ENCODE data around the gene MYO7A. TPM values are rescaled to one million over a fixed set of nuclear protein-coding genes. Genes with fewer than 3 reads are reported as not detected.

MYO7A gene
- total RNA-seq, 1 experiment from 2014 or later, result 2.5 TPM

DNA sequence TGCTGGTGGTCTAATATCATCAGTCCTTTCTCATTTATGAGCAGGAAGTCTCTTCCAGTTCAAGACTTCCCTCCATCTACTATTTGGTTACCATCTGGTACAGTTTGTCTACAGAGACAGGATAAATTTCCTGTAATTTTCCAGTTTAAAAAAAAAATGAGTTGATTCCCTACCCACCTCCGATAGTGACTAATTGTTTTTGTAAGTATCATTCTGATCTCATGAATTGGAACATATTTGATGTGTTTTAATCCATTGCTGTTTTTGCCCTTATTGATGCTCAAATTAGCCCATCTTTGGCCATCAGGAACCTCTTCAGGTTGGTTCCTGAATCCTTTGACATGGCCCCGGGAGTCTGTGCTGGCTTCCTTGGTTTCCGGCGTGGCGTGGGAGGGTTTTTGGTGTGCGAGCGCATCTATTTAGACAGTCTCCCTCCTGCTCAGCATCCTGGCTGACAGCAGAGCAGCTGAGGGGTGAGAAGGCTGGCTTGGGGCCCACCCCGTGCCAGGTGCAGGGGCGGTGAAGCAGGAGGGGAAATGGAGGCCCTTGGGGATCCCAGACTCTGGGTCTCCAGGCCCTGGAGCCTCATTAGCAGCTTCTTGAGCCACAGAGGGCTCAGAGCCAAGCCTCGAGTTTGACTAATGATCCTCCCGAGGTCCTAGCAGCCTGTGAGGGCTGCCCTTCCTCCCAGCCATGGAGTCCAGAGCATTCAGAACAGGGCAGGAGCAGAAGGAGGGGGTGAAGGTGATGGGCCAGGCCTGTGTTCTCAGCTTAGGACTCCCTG, 18.6 kb upstream of the MYO7A start:
- H3K9me3 Mint-ChIP-seq, result no peaks in the 10 kb centered on the region
- no peak for DNase-seq (ENCODE audit: low spot score)
- no peaks in the 10 kb centered on the region for H3K36me3 Mint-ChIP-seq
- ChIA-PET CTCF (interaction anchor here (1.3 kb wide), 1 partner anchor 18 kb away, joined by 4 read pairs; no protein-coding TSS in a partner anchor), POLR2A (no interaction called here)
- no peaks in the 10 kb centered on the region for H3K27me3 Mint-ChIP-seq (ENCODE audit: low read depth)
- no peak for ATAC-seq
- no peak overlapping the region for H3K27ac Mint-ChIP-seq
- H3K4me1 Mint-ChIP-seq, result peaks cover 12% of the 10 kb centered on the region
- no peak overlapping the region for H3K4me3 Mint-ChIP-seq
- TF ChIP-seq ELF4 (CRISPR knock-in tag; IDR thresholded peaks at IDR 0.05; ENCODE audit: low read depth), result no peak
- no peak for TF ChIP-seq GRHL2 (CRISPR knock-in tag; IDR thresholded peaks at IDR 0.05; ENCODE audit: insufficient replicate concordance, severe bottlenecking)
- TF ChIP-seq MLX (CRISPR knock-in tag; IDR thresholded peaks at IDR 0.05), result no peak
- no peak for TF ChIP-seq AFF4 (CRISPR knock-in tag; IDR thresholded peaks at IDR 0.05; ENCODE audit: borderline replicate concordance)
- TF ChIP-seq ATF3 (CRISPR knock-in tag; conservative IDR thresholded peaks at IDR 0.05), result no peak
- TF ChIP-seq MYBL2 (CRISPR knock-in tag; IDR thresholded peaks at IDR 0.05), result no peak
- no peak for TF ChIP-seq IRF2 (CRISPR knock-in tag; IDR thresholded peaks at IDR 0.05; ENCODE audit: borderline replicate concordance, low read depth)
- TF ChIP-seq, protein P1, sequence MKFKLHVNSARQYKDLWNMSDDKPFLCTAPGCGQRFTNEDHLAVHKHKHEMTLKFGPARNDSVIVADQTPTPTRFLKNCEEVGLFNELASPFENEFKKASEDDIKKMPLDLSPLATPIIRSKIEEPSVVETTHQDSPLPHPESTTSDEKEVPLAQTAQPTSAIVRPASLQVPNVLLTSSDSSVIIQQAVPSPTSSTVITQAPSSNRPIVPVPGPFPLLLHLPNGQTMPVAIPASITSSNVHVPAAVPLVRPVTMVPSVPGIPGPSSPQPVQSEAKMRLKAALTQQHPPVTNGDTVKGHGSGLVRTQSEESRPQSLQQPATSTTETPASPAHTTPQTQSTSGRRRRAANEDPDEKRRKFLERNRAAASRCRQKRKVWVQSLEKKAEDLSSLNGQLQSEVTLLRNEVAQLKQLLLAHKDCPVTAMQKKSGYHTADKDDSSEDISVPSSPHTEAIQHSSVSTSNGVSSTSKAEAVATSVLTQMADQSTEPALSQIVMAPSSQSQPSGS (CRISPR knock-in tag; IDR thresholded peaks at IDR 0.05; ENCODE audit: borderline replicate concordance, low read depth), result no peak
- TF ChIP-seq CTCF (IDR thresholded peaks at IDR 0.05), result no peak
- TF ChIP-seq PRDM15 (CRISPR knock-in tag; IDR thresholded peaks at IDR 0.05), result no peak
- TF ChIP-seq ESRRA (CRISPR knock-in tag; IDR thresholded peaks at IDR 0.05; ENCODE audit: borderline replicate concordance), result no peak
